Smooth muscle cell (in vitro differentiated cells): ENCODE measurements around the gene TP53RK. TPM values are rescaled to one million over a fixed set of nuclear protein-coding genes. Genes with fewer than 3 reads are reported as not detected.

Experiments used
- DNase-seq: peaks from one replicate; lab custom pipeline; 2025; ENCODE audit not compliant: unreplicated experiment; lab: John Stamatoyannopoulos, UW
- H2AFZ ChIP-seq: fragments of 200-600 bp; sonication (generic); 2 replicates; pipeline ENCODE4 v1.6.0; 2016; ENCODE audit warnings: antibody characterized with exemption, low read depth, mild to moderate bottlenecking
- H3F3A ChIP-seq: fragments of 200-600 bp; sonication (generic); 2 replicates; pipeline ENCODE4 v1.6.0; 2017; ENCODE audit warnings: antibody characterized with exemption, low read depth
- H3K27ac ChIP-seq: fragments of 200-600 bp; sonication (generic); 2 replicates; pipeline ENCODE4 v1.5.1; 2016; ENCODE audit warnings: low read depth, mild to moderate bottlenecking
- H3K27me3 ChIP-seq: fragments of 200-600 bp; sonication (generic); 2 replicates; pipeline ENCODE4 v1.6.1; 2016; ENCODE audit warnings: low read depth, mild to moderate bottlenecking
- H3K36me3 ChIP-seq: fragments of 200-600 bp; sonication (generic); 2 replicates; pipeline ENCODE4 v1.5.1; 2016; ENCODE audit warnings: low read depth
- H3K4me1 ChIP-seq: fragments of 200-600 bp; sonication (generic); 2 replicates; pipeline ENCODE4 v1.5.1; 2016; ENCODE audit warnings: low read depth
- H3K4me2 ChIP-seq: fragments of 200-600 bp; sonication (generic); 2 replicates; pipeline ENCODE4 v1.6.0; 2016; ENCODE audit warnings: mild to moderate bottlenecking
- H3K4me3 ChIP-seq: fragments of 200-600 bp; sonication (generic); 2 replicates; pipeline ENCODE4 v1.5.1; 2016; ENCODE audit warnings: mild to moderate bottlenecking
- H3K79me2 ChIP-seq: fragments of 200-600 bp; sonication (generic); 2 replicates; pipeline ENCODE4 v1.6.0; 2016; ENCODE audit warnings: low read depth, mild to moderate bottlenecking
- H3K9ac ChIP-seq: fragments of 200-600 bp; sonication (generic); 2 replicates; pipeline ENCODE4 v1.6.0; 2016; ENCODE audit warnings: low read depth
- H3K9me3 ChIP-seq: fragments of 200-600 bp; sonication (generic); replicated peaks from 2 replicates; pipeline ENCODE4 v1.5.1; 2016; ENCODE audit warnings: low read depth
- H4K20me1 ChIP-seq: fragments of 200-600 bp; sonication (generic); 2 replicates; pipeline ENCODE4 v1.6.0; 2016; ENCODE audit warnings: low read depth
- CTCF ChIP-seq: fragments of 200-600 bp; sonication (generic); IDR thresholded peaks from 2 replicates; pipeline ENCODE4 v1.5.1; 2017; ENCODE audit warnings: borderline replicate concordance, mild to moderate bottlenecking, antibody characterized with exemption; ENCODE audit not compliant: insufficient read depth, poor library complexity, severe bottlenecking
- WGBS: methylation state at CpG from one replicate; pipeline ENCODE4 v1.1.7; 2016; ENCODE audit warnings: low lambda C conversion rate; 5-methylcytosine and 5-hydroxymethylcytosine counted together
- polyA plus RNA-seq: library from polyadenylated mRNA; unstranded; fragments of >200 nt; fragmentation: Nextera tagmentation; extraction: Ambion mirVana; gene quantifications from 2 replicates; pipeline ENCODE4 v1.2.1, GENCODE V29; 2016
- total RNA-seq: library from RNA; depleted of rRNA; stranded (reverse); fragments of >200 nt; gene quantifications from 2 replicates; pipeline ENCODE4 v1.2.3, GENCODE V29; 2014

The TP53RK gene
- total and polyA plus RNA-seq, 2 experiments from 2014 or later: 26.5 to 30.9 TPM

- H3F3A ChIP-seq: no peaks in the 10 kb centered on the region
- H3K4me1 ChIP-seq: peaks cover 8% of the 10 kb centered on the region
- no peaks in the 10 kb centered on the region for H4K20me1 ChIP-seq
- DNase-seq: no peak
- no peaks in the 10 kb centered on the region for H3K79me2 ChIP-seq
- no peak overlapping the region for H3K4me3 ChIP-seq
- no peak for TF ChIP-seq CTCF
- no peak overlapping the region for H3K27ac ChIP-seq
- H3K27me3 ChIP-seq: no peaks in the 10 kb centered on the region
- H2AFZ ChIP-seq: no peak overlapping the region
- H3K9me3 ChIP-seq: no peaks in the 10 kb centered on the region
- no peak overlapping the region for H3K4me2 ChIP-seq
- WGBS: 80% methylated on average over 5 of the region's 5 CpGs
- no peak overlapping the region for H3K9ac ChIP-seq
- H3K36me3 ChIP-seq: no peaks in the 10 kb centered on the region
These were observed 53.6 kb downstream of the TP53RK start for GRCh38 chr20:46635514-46636136.

GRCh38 chr20:46634528-46634927, 54.7 kb downstream of the TP53RK start:
- no peak overlapping the region for H3K9ac ChIP-seq
- H3K4me1 ChIP-seq: peaks cover 8% of the 10 kb centered on the region
- no peaks in the 10 kb centered on the region for H3K36me3 ChIP-seq
- no peaks in the 10 kb centered on the region for H3F3A ChIP-seq
- no peak overlapping the region for H3K4me3 ChIP-seq
- H2AFZ ChIP-seq: no peak overlapping the region
- no peak for DNase-seq
- H3K79me2 ChIP-seq: no peaks in the 10 kb centered on the region
- no peak overlapping the region for H3K4me2 ChIP-seq
- no peak overlapping the region for H3K27ac ChIP-seq
- H3K9me3 ChIP-seq: peaks cover 7% of the 10 kb centered on the region
- no peaks in the 10 kb centered on the region for H4K20me1 ChIP-seq
- no peaks in the 10 kb centered on the region for H3K27me3 ChIP-seq
- no peak for TF ChIP-seq CTCF
- whole genome bisulfite sequencing: 90% methylated on average over 6 of the region's 6 CpGs

Other genes starting within 250 kb of the TP53RK start
- gene ZNF334, start 175.9 kb downstream of the TP53RK start, total RNA-seq: 8.4 and 10.3 TPM in 2 replicates
- 3.7 and 7.4 TPM in 2 replicates for gene ZNF334, start 175.9 kb downstream of the TP53RK start, polyA plus RNA-seq
- not detected in 2 replicates for gene OCSTAMP, start 138.8 kb downstream of the TP53RK start, total RNA-seq
- gene OCSTAMP, start 138.8 kb downstream of the TP53RK start, polyA plus RNA-seq: 0.11 TPM in 1 of 2 replicates, not detected in the other
- 6.4 and 8.6 TPM in 2 replicates for gene SLC13A3, start 38.0 kb downstream of the TP53RK start, total RNA-seq
- gene SLC13A3, start 38.0 kb downstream of the TP53RK start, polyA plus RNA-seq: 6.2 and 7.7 TPM in 2 replicates
- gene SLC2A10, start 20.2 kb upstream of the TP53RK start, total RNA-seq: 43.7 and 59.7 TPM in 2 replicates
- gene SLC2A10, start 20.2 kb upstream of the TP53RK start, polyA plus RNA-seq: 27.4 and 40.5 TPM in 2 replicates
- 1.3 and 3.4 TPM in 2 replicates for gene EYA2, start 205.4 kb upstream of the TP53RK start, total RNA-seq
- 0.98 and 2.9 TPM in 2 replicates for gene EYA2, start 205.4 kb upstream of the TP53RK start, polyA plus RNA-seq